Lower lobe of right lung (tissue), 2 donors: Measurements from ENCODE around the gene MMAB. TPM values are rescaled to one million over a fixed set of nuclear protein-coding genes. Genes with fewer than 3 reads are reported as not detected.
"Not testable (repeated sequence)": the region's sequence is repeated elsewhere in the genome, so short reads cannot be mapped to it uniquely, and the experiment has no call there.

Source experiments
- ATAC-seq, 2 donors: fragments of 200-7000 bp; cut with Tn5 transposase; one replicate each; pipeline ENCODE4 v1.9.1; 2020 to 2022; ENCODE audit warnings: mild to moderate bottlenecking in 2 of 2, moderate library complexity in 2 of 2
- DNase-seq: peaks from one replicate; pipeline ENCODE4 v3.0.0-alpha.2; 2020
- H3K27ac ChIP-seq: fragments of 200-600 bp; one replicate; pipeline ENCODE4 v1.8.0; 2022
- H3K27me3 ChIP-seq: fragments of 200-600 bp; one replicate; pipeline ENCODE4 v1.8.0; 2022; ENCODE audit warnings: low read depth
- H3K36me3 ChIP-seq: fragments of 200-600 bp; one replicate; pipeline ENCODE4 v1.8.0; 2022; ENCODE audit warnings: mild to moderate bottlenecking
- H3K4me1 ChIP-seq: fragments of 200-600 bp; one replicate; pipeline ENCODE4 v1.8.0; 2022
- H3K4me3 ChIP-seq: fragments of 200-600 bp; one replicate; pipeline ENCODE4 v1.8.0; 2022; ENCODE audit warnings: mild to moderate bottlenecking
- H3K9me3 ChIP-seq: fragments of 200-600 bp; one replicate; pipeline ENCODE4 v1.8.0; 2022
- CTCF ChIP-seq: fragments of 200-600 bp; IDR thresholded peaks from one replicate; pipeline ENCODE4 v1.8.0; 2022; ENCODE audit warnings: antibody characterized with exemption, mild to moderate bottlenecking
- intact Hi-C: fragments of 100-400 bp; cut with DNase I; formaldehyde crosslinking; loops from one replicate; pipeline ENCODE4 v1.11.0; 2022
- total RNA-seq: library from RNA; stranded (reverse); fragmentation: NEBNext Ultra II Directional; extraction: Animal tissue kit (Norgen Biotek cat#: 25700); gene quantifications from one replicate; pipeline ENCODE4 v1.2.1, GENCODE V29; 2021
- donor health status: DM: no; HTN: yes; CAD: no; lungs with severe emphysema.

The MMAB gene
- total RNA-seq, 1 donor from 2014 or later, result 55.0 TPM

GRCh38 chr12:109606320-109607028 lies 33.2 kb upstream of the MMAB start:
- Histone ChIP-seq H3K4me3 (no peak overlapping the region), H3K27ac (no peak overlapping the region)

GRCh38 chr12:109605599-109606228 lies 32.4 kb upstream of the MMAB start:
- Histone ChIP-seq H3K36me3 (no peaks in the 10 kb centered on the region), H3K27me3 (peaks cover 23% of the 10 kb centered on the region), H3K27ac (no peak overlapping the region), H3K4me3 (no peak overlapping the region), H3K4me1 (no peaks in the 10 kb centered on the region), H3K9me3 (no peaks in the 10 kb centered on the region)
- ATAC-seq, result no peak
- intact Hi-C loops, result no loop called here
- DNase-seq, result no peak
- TF ChIP-seq CTCF, result no peak

More at GRCh38 chr12:109606320-109607028, 33.2 kb upstream of the MMAB start:
- DNase-seq (no peak), ATAC-seq (no peak)
- no peak for TF ChIP-seq CTCF
- peaks cover 27% of the 10 kb centered on the region for H3K27me3 ChIP-seq
- intact Hi-C loops, result no loop called here
- no peaks in the 10 kb centered on the region for H3K9me3 ChIP-seq
- no peaks in the 10 kb centered on the region for H3K4me1 ChIP-seq
- no peaks in the 10 kb centered on the region for H3K36me3 ChIP-seq

GRCh38 chr12:109605016-109605415 lies 31.7 kb upstream of the MMAB start:
- H3K27me3 ChIP-seq, result peaks cover 23% of the 10 kb centered on the region
- H3K9me3 ChIP-seq, result no peaks in the 10 kb centered on the region
- no peak for TF ChIP-seq CTCF

GRCh38 chr12:109604132-109604585 lies 30.9 kb upstream of the MMAB start:
- no peak for ATAC-seq
- Histone ChIP-seq H3K36me3 (no peaks in the 10 kb centered on the region), H3K4me3 (no peak overlapping the region), H3K4me1 (no peaks in the 10 kb centered on the region), H3K27ac (no peak overlapping the region), H3K27me3 (peaks cover 23% of the 10 kb centered on the region), H3K9me3 (no peaks in the 10 kb centered on the region)
- no peak for TF ChIP-seq CTCF
- intact Hi-C loops, result no loop called here
- DNase-seq, result no peak

More at GRCh38 chr12:109605016-109605415, 31.7 kb upstream of the MMAB start:
- Histone ChIP-seq H3K4me1 (no peaks in the 10 kb centered on the region), H3K27ac (no peak overlapping the region), H3K4me3 (no peak overlapping the region), H3K36me3 (no peaks in the 10 kb centered on the region)
- intact Hi-C loops, result no loop called here
- DNase-seq, result no peak
- ATAC-seq, result no peak

- ATAC-seq, H3K9me3 ChIP-seq, H3K4me1 ChIP-seq, H3K4me3 ChIP-seq, DNase-seq, H3K27ac ChIP-seq, H3K36me3 ChIP-seq, intact Hi-C loops: not testable (repeated sequence)
- H3K27me3 ChIP-seq, result peaks cover 17% of the 10 kb centered on the region
Measured at GRCh38 chr12:109602132-109602531, 28.8 kb upstream of the MMAB start.

- Histone ChIP-seq H3K27ac (no peak overlapping the region), H3K36me3 (peaks cover 3% of the 10 kb centered on the region), H3K4me1 (peaks cover 5% of the 10 kb centered on the region), H3K4me3 (no peak overlapping the region), H3K27me3 (peaks cover 11% of the 10 kb centered on the region), H3K9me3 (no peaks in the 10 kb centered on the region)
- DNase-seq (no peak), ATAC-seq (no peak)
- intact Hi-C loops, result no loop called here
- no peak for TF ChIP-seq CTCF
Measured at GRCh38 chr12:109601557-109601956, 28.3 kb upstream of the MMAB start.
